Lower leg skin (tissue), 3 donors: ENCODE data around the gene MNX1.

ENCODE experiments used
- CTCF ChIP-seq, 3 donors: fragments of 450-650 bp; IDR thresholded peaks; one replicate each; pipeline ENCODE4 v1.5.1; 2016; ENCODE audit warnings: antibody characterized with exemption in 3 of 3, mild to moderate bottlenecking in 3 of 3, moderate library complexity in 2 of 3
- POLR2A ChIP-seq, 2 donors: fragments of 450-650 bp; IDR thresholded peaks; one replicate each; pipeline ENCODE4 v1.6.1; 2016 to 2017; ENCODE audit warnings: antibody characterized with exemption in 2 of 2, mild to moderate bottlenecking in 1 of 2, moderate library complexity in 1 of 2

GRCh38 chr7:157003756-157004520, 6.5 kb downstream of the MNX1 start:
- TF ChIP-seq CTCF (IDR thresholded peaks at IDR 0.05) (no peak), POLR2A (IDR thresholded peaks at IDR 0.05) (no peak)
